Measurements from ENCODE around the gene SPATA32.
"Not testable (repeated sequence)": the region's sequence is repeated elsewhere in the genome, so short reads cannot be mapped to it uniquely, and the experiment has no call there.

GRCh38 chr17:45253237-45253636 lies 8.7 kb downstream of the SPATA32 start:
- not testable (repeated sequence) for TF ChIP-seq POLR2A, CTCF (IDR thresholded peaks at IDR 0.05)
